Gastrocnemius medialis (tissue), 4 donors: Measurements from ENCODE around the gene ALG6. TPM values are rescaled to one million over a fixed set of nuclear protein-coding genes. Genes with fewer than 3 reads are reported as not detected.
"Not testable (repeated sequence)": the region's sequence is repeated elsewhere in the genome, so short reads cannot be mapped to it uniquely, and the experiment has no call there.

Experiments used
- ATAC-seq, 2 donors: fragments of 150-250 bp; one replicate each; pipeline ENCODE4 v1.9.1; 2016
- DNase-seq, 2 donors: peaks; one replicate each; pipeline ENCODE4 v3.0.0-alpha.2; 2019
- H3K27ac ChIP-seq, 4 donors: fragments of 200-600 bp; sonication (generic); 1 replicate in 1 of 4; 2 replicates in 3 of 4; pipeline ENCODE4 v1.5.1; 2016 to 2018; ENCODE audit warnings: mild to moderate bottlenecking in 2 of 4, moderate library complexity in 1 of 4
- H3K27me3 ChIP-seq, 3 donors: fragments of 200-600 bp; sonication (generic) in 2 of 3; 1 replicate in 1 of 3; 2 replicates in 2 of 3; pipeline versions ENCODE4 v1.5.1 to v1.6.0; 2016 to 2019; ENCODE audit warnings: mild to moderate bottlenecking in 1 of 3, moderate library complexity in 1 of 3
- H3K36me3 ChIP-seq, 2 donors: fragments of 200-600 bp; sonication (generic) in 1 of 2; one replicate each; pipeline ENCODE4 v1.5.1; 2017 to 2018
- H3K4me1 ChIP-seq, 2 donors: fragments of 200-600 bp; sonication (generic) in 1 of 2; one replicate each; pipeline ENCODE4 v1.5.1; 2016 to 2017; ENCODE audit warnings: mild to moderate bottlenecking in 2 of 2
- H3K4me3 ChIP-seq, 4 donors: fragments of 200-600 bp; sonication (generic) in 3 of 4; 1 replicate in 1 of 4; 2 replicates in 3 of 4; pipeline ENCODE4 v1.5.1; 2016 to 2019; ENCODE audit warnings: mild to moderate bottlenecking in 2 of 4
- H3K9me3 ChIP-seq, 3 donors: fragments of 200-600 bp; sonication (generic) in 2 of 3; 1 replicate in 1 of 3; 2 replicates in 2 of 3; pipeline ENCODE4 v1.5.1; 2016 to 2019
- POLR2A ChIP-seq, 2 donors: fragments of 450-650 bp; IDR thresholded peaks; one replicate each; pipeline ENCODE4 v1.6.1; 2017; ENCODE audit warnings: antibody characterized with exemption in 2 of 2, mild to moderate bottlenecking in 2 of 2, moderate library complexity in 2 of 2
- in situ Hi-C, 4 donors: fragments of 200-750 bp; cut with MboI; loops; one replicate each; pipeline versions ENCODE4 v1.15.0 to v1.8.0; 2017; ENCODE audit warnings: low sequenced_read_pairs in 4 of 4
- intact Hi-C: fragments of 100-400 bp; cut with DNase I; formaldehyde crosslinking; loops from one replicate; pipeline ENCODE4 v1.15.1; 2023; ENCODE audit warnings: low total_unique reads
- total RNA-seq, 4 donors: library from RNA; depleted of rRNA; stranded (reverse); fragments of >200 nt; gene quantifications; one replicate each; pipeline versions ENCODE4 v1.1.0 to v1.2.3, GENCODE V29; 2016
- TF ChIP-seq, protein P1 (sequence below), 5 experiments: fragments of 450-650 bp in 3 of 5; fragments of 200-600 bp in 2 of 5; sonication (generic) in 2 of 5; IDR thresholded peaks in 4 of 5; conservative IDR thresholded peaks in 1 of 5; 1 replicate in 4 of 5; 2 replicates in 1 of 5; pipeline ENCODE4 v1.5.1; 2016 to 2019; ENCODE audit warnings: antibody characterized with exemption in 5 of 5, mild to moderate bottlenecking in 3 of 5, moderate library complexity in 3 of 5

ALG6 gene
- total RNA-seq, 4 donors from 2014 or later, result 2.3 to 9.5 (median 5.7) TPM

DNA sequence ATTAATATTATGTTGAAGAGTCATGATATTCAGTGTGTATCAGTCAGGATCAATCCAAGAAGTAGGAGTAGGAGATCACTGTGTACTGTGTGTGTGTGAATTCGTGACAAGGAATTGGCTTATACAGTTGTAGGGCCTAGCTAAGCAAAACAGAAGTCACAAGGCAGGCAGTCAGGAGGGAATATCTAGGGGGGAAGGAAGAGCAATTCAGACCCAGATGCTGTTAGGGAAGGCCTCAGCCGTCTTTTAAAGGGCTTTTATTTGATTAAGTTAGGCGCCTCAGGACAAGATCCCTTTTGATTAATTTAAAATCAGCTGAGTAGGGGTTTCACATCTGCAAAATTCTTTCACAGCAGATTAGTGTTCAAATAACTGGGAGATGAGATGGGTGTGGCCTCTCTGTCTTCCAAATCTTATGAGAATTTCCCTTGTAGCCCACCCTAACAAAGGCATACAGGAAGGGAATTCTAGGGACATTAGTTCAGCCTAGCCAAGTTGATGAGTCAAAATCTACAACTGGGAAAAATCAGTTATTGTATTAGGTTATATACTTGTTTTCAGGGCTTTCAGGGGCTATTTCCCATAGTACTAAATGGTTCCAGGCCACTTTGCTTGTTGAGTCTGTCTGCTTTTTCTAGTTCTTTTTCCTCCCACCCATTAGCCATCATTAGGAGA is 47.4 kb downstream of the ALG6 start:
- no peak for DNase-seq
- Histone ChIP-seq H3K36me3 (peaks cover 3 to 18% of the 10 kb centered on the region in 2 donors), H3K9me3 (no peaks in the 10 kb centered on the region), H3K27ac (no peak overlapping the region), H3K4me3 (no peak overlapping the region), H3K4me1 (no peaks in the 10 kb centered on the region), H3K27me3 (no peaks in the 10 kb centered on the region)
- intact Hi-C loops (no loop called here), in situ Hi-C loops (no loop called here)
- TF ChIP-seq, protein P1, sequence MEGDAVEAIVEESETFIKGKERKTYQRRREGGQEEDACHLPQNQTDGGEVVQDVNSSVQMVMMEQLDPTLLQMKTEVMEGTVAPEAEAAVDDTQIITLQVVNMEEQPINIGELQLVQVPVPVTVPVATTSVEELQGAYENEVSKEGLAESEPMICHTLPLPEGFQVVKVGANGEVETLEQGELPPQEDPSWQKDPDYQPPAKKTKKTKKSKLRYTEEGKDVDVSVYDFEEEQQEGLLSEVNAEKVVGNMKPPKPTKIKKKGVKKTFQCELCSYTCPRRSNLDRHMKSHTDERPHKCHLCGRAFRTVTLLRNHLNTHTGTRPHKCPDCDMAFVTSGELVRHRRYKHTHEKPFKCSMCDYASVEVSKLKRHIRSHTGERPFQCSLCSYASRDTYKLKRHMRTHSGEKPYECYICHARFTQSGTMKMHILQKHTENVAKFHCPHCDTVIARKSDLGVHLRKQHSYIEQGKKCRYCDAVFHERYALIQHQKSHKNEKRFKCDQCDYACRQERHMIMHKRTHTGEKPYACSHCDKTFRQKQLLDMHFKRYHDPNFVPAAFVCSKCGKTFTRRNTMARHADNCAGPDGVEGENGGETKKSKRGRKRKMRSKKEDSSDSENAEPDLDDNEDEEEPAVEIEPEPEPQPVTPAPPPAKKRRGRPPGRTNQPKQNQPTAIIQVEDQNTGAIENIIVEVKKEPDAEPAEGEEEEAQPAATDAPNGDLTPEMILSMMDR (IDR thresholded peaks at IDR 0.05 in 4 of 5, conservative IDR thresholded peaks at IDR 0.05 in 1 of 5), result no peak
- TF ChIP-seq POLR2A (IDR thresholded peaks at IDR 0.05), result no peak
- ATAC-seq, result no peak

DNA sequence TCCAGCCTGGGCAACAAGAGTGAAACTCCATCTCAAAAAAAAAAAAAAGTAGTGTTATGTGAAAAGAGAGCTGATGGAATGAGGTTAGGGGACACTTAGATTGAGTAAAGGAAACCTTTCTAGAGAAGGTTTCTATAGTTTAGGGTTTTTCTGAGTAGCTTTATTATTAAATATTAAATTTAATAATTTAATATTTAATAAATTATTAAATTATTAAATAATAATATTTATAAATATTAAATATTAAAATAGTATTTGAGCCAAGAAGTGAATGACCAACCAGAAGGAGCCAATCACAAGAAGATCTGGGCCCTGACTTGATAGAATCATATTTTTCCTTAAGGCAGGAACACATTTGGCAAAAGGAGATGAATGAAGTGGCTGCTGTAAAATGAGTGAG is 50.7 kb downstream of the ALG6 start:
- Histone ChIP-seq H3K4me3 (no peak overlapping the region), H3K36me3 (peaks cover 0 to 14% of the 10 kb centered on the region in 2 donors), H3K9me3 (no peaks in the 10 kb centered on the region), H3K27ac (no peak overlapping the region), H3K27me3 (no peaks in the 10 kb centered on the region), H3K4me1 (no peaks in the 10 kb centered on the region)
- ATAC-seq (no peak), DNase-seq (no peak)
- no peak for TF ChIP-seq POLR2A (IDR thresholded peaks at IDR 0.05)
- TF ChIP-seq, protein P1 (IDR thresholded peaks at IDR 0.05 in 4 of 5, conservative IDR thresholded peaks at IDR 0.05 in 1 of 5), result no peak
- in situ Hi-C loops (no loop called here), intact Hi-C loops (no loop called here)

DNA sequence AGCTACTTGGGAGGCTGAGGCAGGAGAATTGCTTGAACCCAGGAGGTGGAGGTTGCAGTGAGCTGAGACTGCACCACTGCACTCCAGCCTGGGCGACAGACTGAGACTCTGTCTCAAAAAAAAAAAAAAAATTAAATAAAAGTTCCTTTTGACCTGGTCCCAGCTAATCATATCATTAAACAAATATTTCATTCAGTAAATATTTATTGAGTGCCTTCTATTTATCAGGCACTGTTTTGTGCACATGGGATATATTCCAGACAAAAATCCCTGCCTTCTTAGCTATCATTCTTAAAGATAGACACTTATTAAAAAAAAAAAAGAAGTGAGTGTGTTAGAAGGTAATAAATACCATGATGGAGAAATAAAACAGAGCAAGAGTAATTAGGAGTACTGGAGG is 53.3 kb downstream of the ALG6 start:
- intact Hi-C loops, H3K27ac ChIP-seq, H3K27me3 ChIP-seq, DNase-seq, H3K4me3 ChIP-seq, ATAC-seq, H3K9me3 ChIP-seq, in situ Hi-C loops, H3K4me1 ChIP-seq: not testable (repeated sequence)
- peaks cover 0 to 13% of the 10 kb centered on the region in 2 donors for H3K36me3 ChIP-seq

DNA sequence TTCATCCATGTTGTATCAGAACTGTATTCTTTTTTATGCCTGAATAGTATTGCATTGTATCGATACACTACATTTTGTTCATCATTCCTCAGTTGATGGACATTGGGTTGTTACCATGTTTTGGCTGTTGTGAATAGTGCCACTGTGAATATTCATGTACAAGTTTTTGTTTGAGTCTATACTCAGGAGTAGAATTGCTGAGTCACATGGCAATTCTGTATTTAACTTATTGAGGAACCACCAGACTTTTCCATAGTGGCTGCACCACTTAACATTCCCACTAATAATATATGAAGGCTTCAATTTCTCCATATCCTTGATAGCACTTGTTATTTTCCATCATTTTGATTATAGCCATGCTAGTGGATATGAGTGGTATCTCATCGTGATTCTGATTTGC is 56.2 kb downstream of the ALG6 start:
- peaks cover 0 to 13% of the 10 kb centered on the region in 2 donors for H3K36me3 ChIP-seq
- intact Hi-C loops (no loop called here), in situ Hi-C loops (no loop called here)

DNA sequence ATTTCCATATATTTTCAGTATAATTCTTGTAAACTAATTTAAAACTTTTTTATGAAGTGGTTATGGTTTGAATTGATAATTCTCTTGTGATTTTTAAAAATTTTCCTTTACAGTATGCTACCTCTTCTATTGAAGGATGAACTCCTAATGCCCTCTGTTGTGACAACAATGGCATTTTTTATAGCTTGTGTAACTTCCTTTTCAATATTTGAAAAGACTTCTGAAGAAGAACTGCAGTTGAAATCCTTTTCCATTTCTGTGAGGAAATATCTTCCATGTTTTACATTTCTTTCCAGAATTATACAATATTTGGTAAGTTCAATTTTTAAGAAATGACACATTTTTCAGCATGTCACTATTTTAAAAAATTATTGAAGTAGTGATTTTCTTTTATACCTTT is 61.4 kb downstream of the ALG6 start:
- ATAC-seq, result no peak
- Histone ChIP-seq H3K36me3 (peaks cover 0 to 21% of the 10 kb centered on the region in 2 donors), H3K4me1 (no peaks in the 10 kb centered on the region), H3K27ac (no peak overlapping the region), H3K9me3 (no peaks in the 10 kb centered on the region), H3K4me3 (no peak overlapping the region), H3K27me3 (no peaks in the 10 kb centered on the region)
- intact Hi-C loops, result no loop called here
- in situ Hi-C loops, result loop anchor here in 2 of 4 donors (25.0 kb wide), 1 partner anchor 592 kb away; no protein-coding TSS in a partner anchor
- DNase-seq, result no peak
- TF ChIP-seq POLR2A (IDR thresholded peaks at IDR 0.05), result no peak
- TF ChIP-seq, protein P1 (IDR thresholded peaks at IDR 0.05 in 4 of 5, conservative IDR thresholded peaks at IDR 0.05 in 1 of 5), result no peak

More for the DNA sequence above, 56.2 kb downstream of the ALG6 start:
- no peak for TF ChIP-seq POLR2A (IDR thresholded peaks at IDR 0.05)
- TF ChIP-seq, protein P1 (IDR thresholded peaks at IDR 0.05 in 4 of 5, conservative IDR thresholded peaks at IDR 0.05 in 1 of 5), result no peak
- ATAC-seq, result no peak
- Histone ChIP-seq H3K4me3 (no peak overlapping the region), H3K27me3 (no peaks in the 10 kb centered on the region), H3K9me3 (no peaks in the 10 kb centered on the region), H3K4me1 (no peaks in the 10 kb centered on the region), H3K27ac (no peak overlapping the region)
- DNase-seq, result no peak
